GM04504 (cell line): Measurements from ENCODE around the gene FXYD3.

Source experiments
- DNase-seq: peaks from one replicate; pipeline ENCODE4 v3.0.0-alpha.2; 2012; ENCODE audit warnings: low read depth

The FXYD3 gene

GRCh38 chr19:35162471-35163326, 47.1 kb downstream of the FXYD3 start:
- DNase-seq, result no peak

- DNase-seq, result no peak
Observed at GRCh38 chr19:35164418-35164817, 48.8 kb downstream of the FXYD3 start.

GRCh38 chr19:35165200-35166058, 49.8 kb downstream of the FXYD3 start:
- no peak for DNase-seq

GRCh38 chr19:35166100-35167063, 50.8 kb downstream of the FXYD3 start:
- DNase-seq, result no peak

- DNase-seq, result no peak
Observed at GRCh38 chr19:35167251-35168119, 51.9 kb downstream of the FXYD3 start.

GRCh38 chr19:35168196-35168595, 52.6 kb downstream of the FXYD3 start:
- DNase-seq, result no peak

GRCh38 chr19:35169221-35169995, 53.8 kb downstream of the FXYD3 start:
- no peak for DNase-seq

- no peak for DNase-seq
Observed at GRCh38 chr19:35170359-35171061, 54.9 kb downstream of the FXYD3 start.

GRCh38 chr19:35171730-35172129, 56.1 kb downstream of the FXYD3 start:
- DNase-seq, result no peak
